Measurements from ENCODE around the gene CSNK2A2. TPM values are rescaled to one million over a fixed set of nuclear protein-coding genes. Genes with fewer than 3 reads are reported as not detected.

The CSNK2A2 gene
- total and polyA plus RNA-seq, 8 donors = 18.3 to 59.0 (median 38.4) TPM

- intact Hi-C loops (cut with DNase I) = loop anchor here in 1 of 3 donors (10.0 kb wide), 1 partner anchor 105 kb away; the partner anchor contains the start of gene MMP15
- WGBS, 2 donors = 0 to 1% methylated on average over 69 to 70 of the region's 70 CpGs
- no peaks in the 10 kb centered on the region for H3K36me3 ChIP-seq
- peak; percentile 97 to 99 (median 99) for DNase-seq
- peak within 1 kb of the TSS; percentile 45 to 87 (median 66) for H3K4me3 ChIP-seq
- TF ChIP-seq CTCF (IDR thresholded peaks at IDR 0.05) = no peak
- peak; percentile 94 to 97 (median 95) for ATAC-seq
- H3K9me3 ChIP-seq = no peaks in the 10 kb centered on the region
- H3K4me1 ChIP-seq = peaks cover 23 to 24% (median 23%) of the 10 kb centered on the region in 3 donors
- FAIRE-seq = peak; percentile 82
- no peaks in the 10 kb centered on the region for H3K27me3 ChIP-seq
- H3K27ac ChIP-seq = peak within 1 kb of the TSS; percentile 75 to 85 (median 80)
These were observed 68.6 kb downstream of the CSNK2A2 start, which contains the start of gene CFAP20 for GRCh38 chr16:58129097-58129936. TSS of gene CFAP20 (minus strand) at chr16:58129381. CDS start at chr16:58129115, 266 bp downstream.

GRCh38 chr16:58128711-58129096 is 69.2 kb downstream of the CSNK2A2 start:
- peak overlapping the region; percentile 75 to 85 (median 80) for H3K27ac ChIP-seq
- H3K4me1 ChIP-seq = peaks cover 23 to 30% (median 28%) of the 10 kb centered on the region in 3 donors
- intact Hi-C loops (cut with DNase I) = loop anchor here in 1 of 3 donors (10.0 kb wide), 1 partner anchor 104 kb away; the partner anchor contains the start of gene MMP15
- peak in 2 of 4 donors; percentile 1 for ATAC-seq
- H3K9me3 ChIP-seq = no peaks in the 10 kb centered on the region
- 1 to 2% methylated on average over 21 to 25 of the region's 25 CpGs for WGBS, 2 donors
- no peak for FAIRE-seq
- TF ChIP-seq CTCF (IDR thresholded peaks at IDR 0.05) = no peak
- DNase-seq = peak in 2 of 6 donors; percentile 55 to 61
- peak overlapping the region; percentile 45 to 87 (median 66) for H3K4me3 ChIP-seq
- no peaks in the 10 kb centered on the region for H3K36me3 ChIP-seq
- H3K27me3 ChIP-seq = no peaks in the 10 kb centered on the region

- Histone ChIP-seq H3K27me3 (no peaks in the 10 kb centered on the region), H3K36me3 (no peaks in the 10 kb centered on the region), H3K4me1 (peaks cover 23 to 31% (median 29%) of the 10 kb centered on the region in 3 donors), H3K4me3 (peak overlapping the region; percentile 45 to 87 (median 66)), H3K9me3 (no peaks in the 10 kb centered on the region), H3K27ac (peak overlapping the region in 1 of 4 donors; percentile 83)
- 0 to 2% methylated on average over 6 of the region's 6 CpGs for WGBS, 2 donors
- intact Hi-C loops (cut with DNase I) = loop anchor here in 1 of 3 donors (10.0 kb wide), 1 partner anchor 103 kb away; the partner anchor contains the start of gene MMP15
- ATAC-seq (no peak), FAIRE-seq (no peak), DNase-seq (no peak)
- no peak for TF ChIP-seq CTCF (IDR thresholded peaks at IDR 0.05)
These were observed 69.7 kb downstream of the CSNK2A2 start for GRCh38 chr16:58128181-58128631.

GRCh38 chr16:58127634-58128033 is 70.3 kb downstream of the CSNK2A2 start:
- no peaks in the 10 kb centered on the region for H3K36me3 ChIP-seq
- WGBS, 2 donors = 12 to 13% methylated on average over 4 of the region's 4 CpGs
- H3K4me1 ChIP-seq = peaks cover 23 to 31% (median 29%) of the 10 kb centered on the region in 3 donors
- no peaks in the 10 kb centered on the region for H3K9me3 ChIP-seq
- no peak for FAIRE-seq
- ATAC-seq = no peak
- intact Hi-C loops (cut with DNase I) = loop anchor here in 1 of 3 donors (10.0 kb wide), 1 partner anchor 103 kb away; the partner anchor contains the start of gene MMP15
- no peaks in the 10 kb centered on the region for H3K27me3 ChIP-seq
- no peak for TF ChIP-seq CTCF (IDR thresholded peaks at IDR 0.05)
- peak overlapping the region in 2 of 4 donors; percentile 85 to 87 for H3K4me3 ChIP-seq
- no peak for DNase-seq
- H3K27ac ChIP-seq = peak overlapping the region; percentile 48 to 58 (median 56)
